WTC11 (cell line): ENCODE results near the gene THSD4. TPM values are rescaled to one million over a fixed set of nuclear protein-coding genes. Genes with fewer than 3 reads are reported as not detected.
"Not testable (repeated sequence)": the region's sequence is repeated elsewhere in the genome, so short reads cannot be mapped to it uniquely, and the experiment has no call there.

ENCODE experiments used
- ATAC-seq: fragments of 200-7000 bp; cut with Tn5 transposase; 2 replicates; pipeline ENCODE4 v1.10.0; 2021; ENCODE audit warnings: mild to moderate bottlenecking, moderate library complexity
- CTCF ChIA-PET: fragments of 300-600 bp; sonication (Branson Sonifier 250); formaldehyde crosslinking; loops from one replicate; lab custom pipeline; 2021; ENCODE audit warnings: antibody characterized with exemption; lab: Charles Lee
- POLR2A ChIA-PET: fragments of 350-600 bp; sonication (Branson Sonifier 250); formaldehyde crosslinking; loops from one replicate; lab custom pipeline; 2021; ENCODE audit warnings: antibody characterized with exemption; lab: Charles Lee
- DNase-seq: peaks from one replicate; pipeline ENCODE4 v3.0.0; 2021; ENCODE audit warnings: low spot score
- H3K27ac Mint-ChIP-seq: 2 replicates; pipeline ENCODE4 v1.8.0; 2021; ENCODE audit warnings: mixed read lengths
- H3K27me3 Mint-ChIP-seq: 2 replicates; pipeline ENCODE4 v1.8.0; 2021; ENCODE audit warnings: low read depth, mild to moderate bottlenecking, moderate library complexity, mixed read lengths
- H3K36me3 Mint-ChIP-seq: 2 replicates; pipeline ENCODE4 v1.8.0; 2021; ENCODE audit warnings: mixed read lengths
- H3K4me1 Mint-ChIP-seq: 2 replicates; pipeline ENCODE4 v1.8.0; 2022; ENCODE audit warnings: mixed read lengths
- H3K4me3 Mint-ChIP-seq: 2 replicates; pipeline ENCODE4 v1.8.0; 2021; ENCODE audit warnings: mild to moderate bottlenecking, moderate library complexity, mixed read lengths
- H3K9me3 Mint-ChIP-seq: 2 replicates; pipeline ENCODE4 v1.8.0; 2021; ENCODE audit warnings: mixed read lengths
- ATF1 ChIP-seq: sonication (generic); formaldehyde crosslinking; IDR thresholded peaks from 2 replicates; pipeline ENCODE4 v1.8.1; 2023; ENCODE audit warnings: mild to moderate bottlenecking, moderate library complexity, missing genetic modification reagents
- CREB1 ChIP-seq: sonication (generic); formaldehyde crosslinking; IDR thresholded peaks from 2 replicates; pipeline ENCODE4 v1.8.0; 2023; ENCODE audit warnings: mild to moderate bottlenecking, missing genetic modification reagents
- CREM ChIP-seq: sonication (generic); formaldehyde crosslinking; IDR thresholded peaks from 2 replicates; pipeline ENCODE4 v1.8.1; 2022; ENCODE audit warnings: mild to moderate bottlenecking, missing genetic modification reagents, moderate library complexity
- IRF2 ChIP-seq: sonication (generic); formaldehyde crosslinking; IDR thresholded peaks from 2 replicates; pipeline ENCODE4 v1.8.0; 2022; ENCODE audit warnings: low read depth, missing genetic modification reagents, borderline replicate concordance
- JAZF1 ChIP-seq: fragments of 250-450 bp; sonication (Bioruptor Pico); IDR thresholded peaks from 2 replicates; pipeline ENCODE4 v1.9.0; 2021; ENCODE audit warnings: moderate library complexity, mild to moderate bottlenecking, inconsistent platforms
- PRRX2 ChIP-seq: fragments of 250-450 bp; sonication (Bioruptor Pico); IDR thresholded peaks from 2 replicates; pipeline ENCODE4 v1.8.0; 2021; ENCODE audit warnings: mild to moderate bottlenecking
- RORB ChIP-seq: fragments of 250-450 bp; sonication (Bioruptor Pico); IDR thresholded peaks from 2 replicates; pipeline ENCODE4 v1.9.0; 2021; ENCODE audit warnings: mild to moderate bottlenecking
- total RNA-seq: library from RNA; stranded (reverse); gene quantifications from 3 replicates; pipeline ENCODE4 v1.2.3, GENCODE V29; 2021
- TF ChIP-seq, protein P1 (sequence below): sonication (generic); formaldehyde crosslinking; IDR thresholded peaks from 2 replicates; pipeline ENCODE4 v1.8.1; 2022; ENCODE audit warnings: mild to moderate bottlenecking, missing genetic modification reagents, moderate library complexity, borderline replicate concordance
- TF ChIP-seq, protein P2 (sequence below): sonication (generic); formaldehyde crosslinking; IDR thresholded peaks from 2 replicates; pipeline ENCODE4 v1.8.0; 2022; ENCODE audit warnings: mild to moderate bottlenecking, missing genetic modification reagents
- TF ChIP-seq, protein P3 (sequence below): sonication (generic); formaldehyde crosslinking; IDR thresholded peaks from 2 replicates; pipeline ENCODE4 v1.8.1; 2023; ENCODE audit warnings: mild to moderate bottlenecking, missing genetic modification reagents, moderate library complexity
- TF ChIP-seq, protein P4 (sequence below): fragments of 250-450 bp; sonication (Bioruptor Pico); IDR thresholded peaks from 2 replicates; pipeline ENCODE4 v1.8.0; 2021; ENCODE audit warnings: mild to moderate bottlenecking
- TF ChIP-seq, protein P5 (sequence below): fragments of 200-600 bp; IDR thresholded peaks from 2 replicates; pipeline ENCODE4 v1.8.0; 2022; ENCODE audit warnings: antibody characterized with exemption
- TF ChIP-seq, protein P6 (sequence below): sonication (generic); formaldehyde crosslinking; conservative IDR thresholded peaks from 2 replicates; pipeline ENCODE4 v1.8.1; 2023; ENCODE audit warnings: mild to moderate bottlenecking, low read depth, missing genetic modification reagents, moderate library complexity

THSD4 gene
- total RNA-seq, 1 experiment from 2014 or later, result 7.8 TPM

DNA sequence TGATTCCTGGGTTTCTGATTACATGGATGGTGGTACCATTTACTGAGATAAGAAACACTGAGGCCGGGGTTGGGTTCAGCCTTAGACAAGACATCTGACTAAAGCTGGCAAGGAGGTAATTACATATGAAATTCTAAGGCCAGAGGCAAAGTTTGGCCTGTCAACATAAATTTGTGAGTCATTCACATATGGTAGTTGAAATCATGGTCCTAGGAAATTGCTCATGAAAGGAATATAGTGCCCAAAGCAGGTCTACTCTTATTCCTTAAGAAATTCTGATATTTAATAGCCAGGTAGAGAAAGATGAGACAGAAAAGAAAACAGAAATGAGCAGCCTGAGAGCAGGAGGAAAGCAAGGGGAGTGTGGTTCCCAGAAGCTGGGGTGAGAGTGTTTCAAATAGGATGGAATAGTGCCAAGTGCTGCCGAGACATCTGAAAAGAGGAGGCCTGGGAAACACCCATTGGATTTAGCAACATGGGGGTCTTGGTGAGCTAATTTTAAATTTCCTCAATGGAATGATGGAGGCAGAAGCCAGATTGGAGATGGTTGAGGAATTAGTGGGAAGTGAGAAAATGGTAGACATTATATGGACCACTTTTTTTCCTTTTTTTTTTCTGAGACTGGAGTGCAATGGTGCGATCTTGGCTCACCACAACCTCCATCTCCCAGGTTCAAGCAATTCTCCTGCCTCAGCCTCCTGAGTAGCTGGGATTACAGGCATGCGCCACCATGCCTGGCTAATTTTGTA is 610.1 kb downstream of the THSD4 start:
- H3K4me1 Mint-ChIP-seq, ATAC-seq, H3K9me3 Mint-ChIP-seq, H3K27ac Mint-ChIP-seq, H3K27me3 Mint-ChIP-seq, POLR2A ChIA-PET, H3K36me3 Mint-ChIP-seq, H3K4me3 Mint-ChIP-seq, DNase-seq: not testable (repeated sequence)
- CTCF ChIA-PET, result interaction anchor here (1.0 kb wide), 1 partner anchor 19 kb away, joined by 5 read pairs; no protein-coding TSS in a partner anchor

DNA sequence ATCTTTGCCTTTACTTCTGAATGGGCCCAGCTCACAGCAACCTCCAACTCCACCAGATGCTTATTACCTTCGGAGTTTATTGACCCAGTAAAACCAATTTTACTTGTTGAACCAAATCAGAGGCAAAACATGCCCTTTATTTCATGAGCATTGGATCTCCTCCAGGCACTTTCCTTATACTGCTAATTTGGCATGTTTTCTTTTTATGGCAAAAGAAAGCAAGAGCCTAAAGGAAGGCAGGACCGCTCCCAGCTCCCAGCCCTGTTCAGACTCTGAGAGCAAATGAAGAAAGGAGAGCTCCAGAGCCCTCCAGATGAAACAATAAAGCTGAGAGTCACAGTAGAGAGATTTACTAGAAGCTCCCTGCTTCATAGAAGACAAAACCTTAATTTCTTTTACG is 613.6 kb downstream of the THSD4 start:
- Mint-ChIP-seq H3K27ac (no peak overlapping the region), H3K27me3 (no peaks in the 10 kb centered on the region), H3K4me3 (no peak overlapping the region), H3K9me3 (no peaks in the 10 kb centered on the region), H3K36me3 (no peaks in the 10 kb centered on the region), H3K4me1 (no peaks in the 10 kb centered on the region)
- DNase-seq (no peak), ATAC-seq (no peak)
- POLR2A ChIA-PET, result no interaction called here
- TF ChIP-seq CREB1 (CRISPR knock-in tag) (no peak), PRRX2 (CRISPR knock-in tag) (no peak), JAZF1 (CRISPR knock-in tag) (no peak), CREM (no peak), ATF1 (no peak), RORB (CRISPR knock-in tag) (no peak), IRF2 (CRISPR knock-in tag) (no peak)
- TF ChIP-seq, protein P1, sequence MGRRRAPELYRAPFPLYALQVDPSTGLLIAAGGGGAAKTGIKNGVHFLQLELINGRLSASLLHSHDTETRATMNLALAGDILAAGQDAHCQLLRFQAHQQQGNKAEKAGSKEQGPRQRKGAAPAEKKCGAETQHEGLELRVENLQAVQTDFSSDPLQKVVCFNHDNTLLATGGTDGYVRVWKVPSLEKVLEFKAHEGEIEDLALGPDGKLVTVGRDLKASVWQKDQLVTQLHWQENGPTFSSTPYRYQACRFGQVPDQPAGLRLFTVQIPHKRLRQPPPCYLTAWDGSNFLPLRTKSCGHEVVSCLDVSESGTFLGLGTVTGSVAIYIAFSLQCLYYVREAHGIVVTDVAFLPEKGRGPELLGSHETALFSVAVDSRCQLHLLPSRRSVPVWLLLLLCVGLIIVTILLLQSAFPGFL (CRISPR knock-in tag), result no peak
- TF ChIP-seq, protein P2, sequence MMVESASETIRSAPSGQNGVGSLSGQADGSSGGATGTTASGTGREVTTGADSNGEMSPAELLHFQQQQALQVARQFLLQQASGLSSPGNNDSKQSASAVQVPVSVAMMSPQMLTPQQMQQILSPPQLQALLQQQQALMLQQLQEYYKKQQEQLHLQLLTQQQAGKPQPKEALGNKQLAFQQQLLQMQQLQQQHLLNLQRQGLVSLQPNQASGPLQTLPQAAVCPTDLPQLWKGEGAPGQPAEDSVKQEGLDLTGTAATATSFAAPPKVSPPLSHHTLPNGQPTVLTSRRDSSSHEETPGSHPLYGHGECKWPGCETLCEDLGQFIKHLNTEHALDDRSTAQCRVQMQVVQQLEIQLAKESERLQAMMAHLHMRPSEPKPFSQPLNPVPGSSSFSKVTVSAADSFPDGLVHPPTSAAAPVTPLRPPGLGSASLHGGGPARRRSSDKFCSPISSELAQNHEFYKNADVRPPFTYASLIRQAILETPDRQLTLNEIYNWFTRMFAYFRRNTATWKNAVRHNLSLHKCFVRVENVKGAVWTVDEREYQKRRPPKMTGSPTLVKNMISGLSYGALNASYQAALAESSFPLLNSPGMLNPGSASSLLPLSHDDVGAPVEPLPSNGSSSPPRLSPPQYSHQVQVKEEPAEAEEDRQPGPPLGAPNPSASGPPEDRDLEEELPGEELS, result no peak
- TF ChIP-seq, protein P3, sequence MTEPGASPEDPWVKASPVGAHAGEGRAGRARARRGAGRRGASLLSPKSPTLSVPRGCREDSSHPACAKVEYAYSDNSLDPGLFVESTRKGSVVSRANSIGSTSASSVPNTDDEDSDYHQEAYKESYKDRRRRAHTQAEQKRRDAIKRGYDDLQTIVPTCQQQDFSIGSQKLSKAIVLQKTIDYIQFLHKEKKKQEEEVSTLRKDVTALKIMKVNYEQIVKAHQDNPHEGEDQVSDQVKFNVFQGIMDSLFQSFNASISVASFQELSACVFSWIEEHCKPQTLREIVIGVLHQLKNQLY (CRISPR knock-in tag), result no peak
- TF ChIP-seq, protein P4, sequence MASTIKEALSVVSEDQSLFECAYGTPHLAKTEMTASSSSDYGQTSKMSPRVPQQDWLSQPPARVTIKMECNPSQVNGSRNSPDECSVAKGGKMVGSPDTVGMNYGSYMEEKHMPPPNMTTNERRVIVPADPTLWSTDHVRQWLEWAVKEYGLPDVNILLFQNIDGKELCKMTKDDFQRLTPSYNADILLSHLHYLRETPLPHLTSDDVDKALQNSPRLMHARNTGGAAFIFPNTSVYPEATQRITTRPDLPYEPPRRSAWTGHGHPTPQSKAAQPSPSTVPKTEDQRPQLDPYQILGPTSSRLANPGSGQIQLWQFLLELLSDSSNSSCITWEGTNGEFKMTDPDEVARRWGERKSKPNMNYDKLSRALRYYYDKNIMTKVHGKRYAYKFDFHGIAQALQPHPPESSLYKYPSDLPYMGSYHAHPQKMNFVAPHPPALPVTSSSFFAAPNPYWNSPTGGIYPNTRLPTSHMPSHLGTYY, result no peak
- TF ChIP-seq, protein P5, sequence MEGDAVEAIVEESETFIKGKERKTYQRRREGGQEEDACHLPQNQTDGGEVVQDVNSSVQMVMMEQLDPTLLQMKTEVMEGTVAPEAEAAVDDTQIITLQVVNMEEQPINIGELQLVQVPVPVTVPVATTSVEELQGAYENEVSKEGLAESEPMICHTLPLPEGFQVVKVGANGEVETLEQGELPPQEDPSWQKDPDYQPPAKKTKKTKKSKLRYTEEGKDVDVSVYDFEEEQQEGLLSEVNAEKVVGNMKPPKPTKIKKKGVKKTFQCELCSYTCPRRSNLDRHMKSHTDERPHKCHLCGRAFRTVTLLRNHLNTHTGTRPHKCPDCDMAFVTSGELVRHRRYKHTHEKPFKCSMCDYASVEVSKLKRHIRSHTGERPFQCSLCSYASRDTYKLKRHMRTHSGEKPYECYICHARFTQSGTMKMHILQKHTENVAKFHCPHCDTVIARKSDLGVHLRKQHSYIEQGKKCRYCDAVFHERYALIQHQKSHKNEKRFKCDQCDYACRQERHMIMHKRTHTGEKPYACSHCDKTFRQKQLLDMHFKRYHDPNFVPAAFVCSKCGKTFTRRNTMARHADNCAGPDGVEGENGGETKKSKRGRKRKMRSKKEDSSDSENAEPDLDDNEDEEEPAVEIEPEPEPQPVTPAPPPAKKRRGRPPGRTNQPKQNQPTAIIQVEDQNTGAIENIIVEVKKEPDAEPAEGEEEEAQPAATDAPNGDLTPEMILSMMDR, result no peak
- TF ChIP-seq, protein P6, sequence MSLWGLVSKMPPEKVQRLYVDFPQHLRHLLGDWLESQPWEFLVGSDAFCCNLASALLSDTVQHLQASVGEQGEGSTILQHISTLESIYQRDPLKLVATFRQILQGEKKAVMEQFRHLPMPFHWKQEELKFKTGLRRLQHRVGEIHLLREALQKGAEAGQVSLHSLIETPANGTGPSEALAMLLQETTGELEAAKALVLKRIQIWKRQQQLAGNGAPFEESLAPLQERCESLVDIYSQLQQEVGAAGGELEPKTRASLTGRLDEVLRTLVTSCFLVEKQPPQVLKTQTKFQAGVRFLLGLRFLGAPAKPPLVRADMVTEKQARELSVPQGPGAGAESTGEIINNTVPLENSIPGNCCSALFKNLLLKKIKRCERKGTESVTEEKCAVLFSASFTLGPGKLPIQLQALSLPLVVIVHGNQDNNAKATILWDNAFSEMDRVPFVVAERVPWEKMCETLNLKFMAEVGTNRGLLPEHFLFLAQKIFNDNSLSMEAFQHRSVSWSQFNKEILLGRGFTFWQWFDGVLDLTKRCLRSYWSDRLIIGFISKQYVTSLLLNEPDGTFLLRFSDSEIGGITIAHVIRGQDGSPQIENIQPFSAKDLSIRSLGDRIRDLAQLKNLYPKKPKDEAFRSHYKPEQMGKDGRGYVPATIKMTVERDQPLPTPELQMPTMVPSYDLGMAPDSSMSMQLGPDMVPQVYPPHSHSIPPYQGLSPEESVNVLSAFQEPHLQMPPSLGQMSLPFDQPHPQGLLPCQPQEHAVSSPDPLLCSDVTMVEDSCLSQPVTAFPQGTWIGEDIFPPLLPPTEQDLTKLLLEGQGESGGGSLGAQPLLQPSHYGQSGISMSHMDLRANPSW (CRISPR knock-in tag), result no peak
- CTCF ChIA-PET, result interaction anchor here (1.0 kb wide), 1 partner anchor 154 kb away, joined by 4 read pairs; no protein-coding TSS in a partner anchor
